AG04449 (cell line): ENCODE data around the gene GBGT1.

Experiments used
- CTCF ChIA-PET: fragments of 350-600 bp; formaldehyde crosslinking; extraction: SDS; loops from one replicate; lab custom pipeline; 2021; ENCODE audit warnings: antibody characterized with exemption; lab: Yijun Ruan, JAX
- POLR2A ChIA-PET: fragments of 400-600, 350-600 bp; formaldehyde crosslinking; extraction: SDS; loops from one replicate; lab custom pipeline; 2020; ENCODE audit warnings: antibody characterized with exemption, inconsistent platforms; lab: Yijun Ruan, JAX
- DNase-seq: peaks from one replicate; pipeline ENCODE4 v3.0.0-alpha.2; 2010; ENCODE audit warnings: low read depth, low spot score
- H3K4me3 ChIP-seq: 2 replicates; pipeline ENCODE4 v1.5.1; 2011; ENCODE audit warnings: low read depth, mild to moderate bottlenecking, control low read depth, low read length
- TF ChIP-seq, protein P1 (sequence below): IDR thresholded peaks from one replicate; pipeline ENCODE4 v1.5.1; 2011; ENCODE audit warnings: mild to moderate bottlenecking, moderate library complexity, low read length, control low read depth, inconsistent platforms; ENCODE audit not compliant: insufficient read depth; ENCODE audit errors: missing control alignments

GBGT1 gene

DNA sequence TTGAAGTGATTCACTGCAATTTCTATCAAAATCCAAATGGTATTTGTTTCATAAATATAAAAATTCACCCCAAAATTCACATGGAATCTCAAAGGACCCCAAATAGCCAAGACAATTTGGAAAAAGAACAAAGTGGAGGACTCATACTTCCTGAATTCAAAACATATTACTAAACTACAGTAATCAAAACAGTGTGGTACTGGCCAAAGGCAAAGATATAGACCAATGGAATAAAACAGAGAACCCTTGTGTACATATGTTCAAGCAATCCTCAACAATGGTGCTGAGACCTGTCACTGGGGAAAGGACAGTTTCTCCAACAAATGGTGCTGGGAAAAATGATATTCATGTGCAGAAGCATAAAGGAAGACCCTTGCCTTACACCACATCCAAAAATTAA, 31.3 kb upstream of the GBGT1 start:
- CTCF ChIA-PET, result interaction anchor here (1.4 to 4.1 kb wide), 2 partner anchors 9 to 14 kb away, joined by 8 to 31 read pairs; no protein-coding TSS in a partner anchor
- DNase-seq, result no peak
- TF ChIP-seq, protein P1, sequence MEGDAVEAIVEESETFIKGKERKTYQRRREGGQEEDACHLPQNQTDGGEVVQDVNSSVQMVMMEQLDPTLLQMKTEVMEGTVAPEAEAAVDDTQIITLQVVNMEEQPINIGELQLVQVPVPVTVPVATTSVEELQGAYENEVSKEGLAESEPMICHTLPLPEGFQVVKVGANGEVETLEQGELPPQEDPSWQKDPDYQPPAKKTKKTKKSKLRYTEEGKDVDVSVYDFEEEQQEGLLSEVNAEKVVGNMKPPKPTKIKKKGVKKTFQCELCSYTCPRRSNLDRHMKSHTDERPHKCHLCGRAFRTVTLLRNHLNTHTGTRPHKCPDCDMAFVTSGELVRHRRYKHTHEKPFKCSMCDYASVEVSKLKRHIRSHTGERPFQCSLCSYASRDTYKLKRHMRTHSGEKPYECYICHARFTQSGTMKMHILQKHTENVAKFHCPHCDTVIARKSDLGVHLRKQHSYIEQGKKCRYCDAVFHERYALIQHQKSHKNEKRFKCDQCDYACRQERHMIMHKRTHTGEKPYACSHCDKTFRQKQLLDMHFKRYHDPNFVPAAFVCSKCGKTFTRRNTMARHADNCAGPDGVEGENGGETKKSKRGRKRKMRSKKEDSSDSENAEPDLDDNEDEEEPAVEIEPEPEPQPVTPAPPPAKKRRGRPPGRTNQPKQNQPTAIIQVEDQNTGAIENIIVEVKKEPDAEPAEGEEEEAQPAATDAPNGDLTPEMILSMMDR, result no peak
- no peak overlapping the region for H3K4me3 ChIP-seq
- POLR2A ChIA-PET, result no interaction called here

DNA sequence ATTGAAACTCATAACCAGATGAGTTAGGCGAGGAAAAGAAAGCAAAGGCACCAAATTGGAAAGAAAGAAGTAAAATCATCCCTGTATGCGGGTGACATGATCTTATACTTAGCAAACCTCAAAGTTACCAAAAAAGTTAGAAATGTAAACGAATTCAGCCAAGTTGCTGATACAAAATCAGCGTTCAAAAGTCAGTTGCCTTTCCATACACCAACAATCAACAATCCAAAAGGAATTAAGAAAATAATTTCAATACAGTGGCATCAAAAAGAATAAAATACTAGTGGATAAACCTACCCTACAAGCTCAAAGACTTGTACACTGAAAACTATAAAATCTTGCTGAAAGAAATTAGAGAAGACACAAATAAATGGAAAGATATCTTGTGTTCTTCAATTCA, 30.9 kb upstream of the GBGT1 start:
- POLR2A ChIA-PET, result no interaction called here

DNA sequence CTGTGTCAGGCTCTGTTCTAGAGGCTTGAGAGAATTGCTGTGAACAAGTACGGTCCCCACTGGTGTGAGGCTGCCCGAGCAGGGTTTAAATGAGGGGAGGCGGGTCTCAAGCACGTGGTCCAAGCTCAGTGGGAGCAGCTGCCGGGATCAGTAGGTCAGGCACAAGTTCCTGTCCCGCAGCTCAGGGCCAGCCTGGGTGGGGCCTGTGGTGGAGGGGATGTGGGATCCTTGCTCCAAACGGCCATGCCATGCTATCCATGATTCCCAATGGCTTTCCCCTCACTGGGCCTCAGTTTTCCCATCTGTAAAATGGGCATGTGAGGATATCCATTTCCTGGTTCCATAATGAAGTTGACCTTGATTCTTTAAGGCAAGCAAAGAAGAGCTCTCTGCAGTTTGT, 28.3 kb upstream of the GBGT1 start:
- no peak overlapping the region for H3K4me3 ChIP-seq
- TF ChIP-seq, protein P1, result no peak
- ChIA-PET POLR2A (no interaction called here), CTCF (interaction anchor here (1.0 to 4.1 kb wide), 4 partner anchors 10 to 115 kb away, joined by 3 to 31 read pairs (median 4); no protein-coding TSS in a partner anchor)
- no peak for DNase-seq

More for the DNA sequence above, 30.9 kb upstream of the GBGT1 start:
- no peak for DNase-seq
- H3K4me3 ChIP-seq, result no peak overlapping the region
- CTCF ChIA-PET, result interaction anchor here (1.4 to 4.1 kb wide), 2 partner anchors 9 to 13 kb away, joined by 8 to 31 read pairs; no protein-coding TSS in a partner anchor
- TF ChIP-seq, protein P1, result no peak

DNA sequence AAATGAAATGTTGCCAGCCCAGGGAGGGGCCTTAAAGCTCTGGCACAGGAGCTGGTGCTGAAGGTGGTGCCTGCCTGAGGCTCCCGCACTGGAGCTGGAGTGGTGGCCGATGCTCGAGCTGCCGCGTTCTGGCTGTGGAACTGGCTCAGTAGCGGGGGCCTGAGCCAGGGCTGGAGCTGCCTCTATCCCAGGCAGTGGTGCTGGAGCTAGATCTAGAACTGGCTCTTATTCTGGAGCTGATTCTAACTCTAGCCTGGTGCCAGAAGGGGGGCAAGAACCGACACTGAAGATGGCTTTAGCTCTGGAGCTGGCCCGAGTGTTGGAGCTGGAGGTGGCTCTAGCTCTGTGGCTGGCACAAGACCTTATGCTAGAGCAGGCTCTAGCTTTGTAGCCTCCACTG, 26.1 kb upstream of the GBGT1 start:
- no peak overlapping the region for H3K4me3 ChIP-seq
- ChIA-PET POLR2A (interaction anchor here (1.1 kb wide), 1 partner anchor 160 kb away, joined by 4 read pairs; no protein-coding TSS in a partner anchor), CTCF (interaction anchor here (0.9 to 5.7 kb wide), 5 partner anchors 12 to 297 kb away, joined by 3 to 112 read pairs (median 62); no protein-coding TSS in a partner anchor)
- TF ChIP-seq, protein P1, result no peak
- no peak for DNase-seq

DNA sequence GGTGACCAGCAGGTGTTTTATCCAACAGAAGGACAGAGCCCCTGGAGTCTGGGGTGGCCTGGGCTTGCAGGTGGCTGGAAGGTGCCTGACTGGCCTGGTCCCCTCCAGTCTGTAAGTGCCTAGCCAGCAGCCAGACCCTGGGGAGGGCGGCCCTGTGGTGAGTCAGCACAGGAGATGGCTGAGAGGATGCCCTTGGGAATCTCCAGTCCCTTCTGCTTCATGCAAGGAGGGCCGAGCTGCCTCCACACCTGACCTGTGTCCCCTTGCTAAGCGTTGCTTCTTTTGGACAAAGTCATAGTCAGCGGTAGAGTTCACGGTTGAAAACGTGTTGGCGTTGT, 25.1 kb upstream of the GBGT1 start:
- POLR2A ChIA-PET, result no interaction called here
- CTCF ChIA-PET, result interaction anchor here (0.8 to 5.7 kb wide), 9 partner anchors 8 to 298 kb away, joined by 3 to 112 read pairs (median 7); no protein-coding TSS in a partner anchor

More for the DNA sequence above, 25.1 kb upstream of the GBGT1 start:
- TF ChIP-seq, protein P1, result no peak
- DNase-seq, result no peak
- H3K4me3 ChIP-seq, result no peak overlapping the region
